LNCaP clone FGC (cell line): Measurements from ENCODE around the gene CDKL1.
"Not testable (repeated sequence)": the region's sequence is repeated elsewhere in the genome, so short reads cannot be mapped to it uniquely, and the experiment has no call there.

Source experiments
- DNase-seq: peaks from one replicate; pipeline ENCODE4 v3.0.0-alpha.2; 2011; ENCODE audit warnings: low read depth
- H3K4me3 ChIP-seq: 2 replicates; pipeline ENCODE4 v1.5.1; 2011; ENCODE audit warnings: mild to moderate bottlenecking, low read depth, low read length, control low read depth
- CTCF ChIP-seq: IDR thresholded peaks from 2 replicates; pipeline ENCODE4 v1.5.1; 2012; ENCODE audit warnings: mild to moderate bottlenecking; ENCODE audit not compliant: control insufficient read depth, insufficient read depth; ENCODE audit errors: extremely low read depth

CDKL1 gene

GRCh38 chr14:50357753-50358395, 38.8 kb downstream of the CDKL1 start:
- no peak for TF ChIP-seq CTCF
- no peak overlapping the region for H3K4me3 ChIP-seq
- no peak for DNase-seq

GRCh38 chr14:50357124-50357523, 39.6 kb downstream of the CDKL1 start:
- no peak overlapping the region for H3K4me3 ChIP-seq
- no peak for TF ChIP-seq CTCF
- DNase-seq: no peak

GRCh38 chr14:50356283-50356682, 40.4 kb downstream of the CDKL1 start:
- not testable (repeated sequence) for DNase-seq, H3K4me3 ChIP-seq

- DNase-seq: no peak
- no peak overlapping the region for H3K4me3 ChIP-seq
- TF ChIP-seq CTCF: no peak
These were observed 41.0 kb downstream of the CDKL1 start for GRCh38 chr14:50355692-50356091.

- no peak for DNase-seq
- no peak for TF ChIP-seq CTCF
- H3K4me3 ChIP-seq: no peak overlapping the region
These were observed 42.2 kb downstream of the CDKL1 start for GRCh38 chr14:50354527-50354926.

GRCh38 chr14:50353126-50353525, 43.6 kb downstream of the CDKL1 start:
- no peak for DNase-seq
- no peak for TF ChIP-seq CTCF
- no peak overlapping the region for H3K4me3 ChIP-seq

GRCh38 chr14:50352584-50352983, 44.1 kb downstream of the CDKL1 start:
- DNase-seq: no peak
- no peak for TF ChIP-seq CTCF
- no peak overlapping the region for H3K4me3 ChIP-seq
